Stimulated activated naive CD8-positive, alpha-beta T cell treated with anti-CD3 and anti-CD28 coated beads, Interleukin-15, Interleukin-2, amounts not matched to agents 100 U/mL and 50 U/mL, for 24 hours (primary cell): ENCODE results near the gene IL36A.

Experiments used
- ATAC-seq: fragments of 150-1000 bp; cut with Tn5 transposase; one replicate; pipeline ENCODE4 v1.10.0; 2021
- DNase-seq: peaks from one replicate; pipeline ENCODE4 v3.0.0; 2021

Gene IL36A, protein sequence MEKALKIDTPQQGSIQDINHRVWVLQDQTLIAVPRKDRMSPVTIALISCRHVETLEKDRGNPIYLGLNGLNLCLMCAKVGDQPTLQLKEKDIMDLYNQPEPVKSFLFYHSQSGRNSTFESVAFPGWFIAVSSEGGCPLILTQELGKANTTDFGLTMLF

DNA sequence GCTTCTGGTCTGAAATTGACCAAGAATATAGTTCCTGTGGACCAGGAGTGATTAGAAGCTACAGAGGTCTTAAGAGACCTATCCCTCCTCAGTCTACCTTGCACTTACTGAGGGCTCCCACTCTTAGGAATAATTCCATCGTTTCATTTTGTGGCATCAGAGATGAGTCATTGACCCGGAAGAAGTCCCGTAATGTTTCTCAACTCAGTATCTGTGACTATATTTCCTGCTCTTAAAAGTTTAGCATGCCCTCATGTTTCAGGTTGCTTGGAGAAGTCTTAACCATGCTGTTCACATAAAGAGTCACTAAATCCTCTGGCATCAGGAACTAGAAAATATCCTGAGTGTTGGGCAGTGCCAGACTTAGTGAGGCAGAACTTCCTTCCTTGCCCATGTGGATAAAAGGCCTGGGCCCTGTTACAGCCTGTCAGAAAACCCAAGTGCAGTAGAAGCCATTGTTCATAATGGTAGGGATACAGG is at the start of gene IL36A:
Gene IL36A (plus strand): TSS at position 430 of the 480 bp plus-strand sequence. CDS start 413 bp downstream, outside the sequence.
- ATAC-seq (no peak), DNase-seq (no peak)

DNA sequence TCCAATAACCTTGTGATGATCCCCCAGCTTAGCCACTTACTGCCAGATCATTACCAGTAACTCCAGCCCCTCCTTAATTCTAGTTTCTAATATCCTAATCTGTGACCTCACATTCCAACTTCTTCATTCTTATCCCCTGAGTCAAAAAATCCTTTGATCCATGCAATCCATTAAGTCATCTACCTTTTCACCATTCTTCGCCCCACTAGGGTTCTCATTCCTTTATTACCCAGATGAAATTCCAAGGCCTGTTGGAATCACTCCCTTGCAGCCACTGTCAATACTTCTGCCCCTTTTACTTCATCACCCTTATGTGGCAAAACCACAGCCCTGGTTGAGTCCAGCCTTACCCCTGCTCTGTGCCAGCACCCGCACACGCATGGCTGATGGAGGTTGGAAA is 47.7 kb upstream of the IL36A start:
- ATAC-seq (no peak), DNase-seq (no peak)

DNA sequence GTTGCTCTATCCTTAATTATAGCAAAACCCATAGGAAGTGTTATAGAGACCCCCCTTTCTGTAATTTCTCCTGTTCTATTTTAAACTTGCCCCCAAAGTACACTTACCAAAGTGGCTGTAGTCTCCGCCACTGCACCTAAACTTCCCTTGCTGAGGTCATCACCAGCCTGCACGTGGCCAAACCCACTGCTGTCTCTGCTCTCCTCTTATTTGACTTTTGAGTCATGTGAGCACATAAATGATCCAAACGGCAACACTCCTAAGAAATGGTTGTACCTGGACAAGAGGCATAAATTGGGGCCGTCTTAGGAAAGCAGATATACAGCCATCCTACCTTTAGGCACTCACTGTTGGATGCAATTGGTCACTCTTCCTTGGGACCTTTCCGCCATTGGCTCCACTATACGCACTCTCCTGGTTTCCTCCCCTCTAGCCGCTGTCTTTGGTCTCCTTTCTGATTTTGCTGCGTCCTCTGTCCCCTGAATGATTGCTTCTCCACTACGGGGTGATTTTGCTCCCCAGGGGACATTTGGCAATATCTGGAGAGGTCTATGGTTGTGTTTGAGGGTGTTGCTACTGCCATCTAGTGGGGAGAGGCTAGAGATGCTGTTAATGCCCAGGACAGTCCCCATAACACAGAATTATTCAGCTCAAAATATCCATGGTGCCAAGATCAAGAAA is 46.7 kb upstream of the IL36A start:
- DNase-seq, result peak; percentile 22
- peak; percentile 75 for ATAC-seq

DNA sequence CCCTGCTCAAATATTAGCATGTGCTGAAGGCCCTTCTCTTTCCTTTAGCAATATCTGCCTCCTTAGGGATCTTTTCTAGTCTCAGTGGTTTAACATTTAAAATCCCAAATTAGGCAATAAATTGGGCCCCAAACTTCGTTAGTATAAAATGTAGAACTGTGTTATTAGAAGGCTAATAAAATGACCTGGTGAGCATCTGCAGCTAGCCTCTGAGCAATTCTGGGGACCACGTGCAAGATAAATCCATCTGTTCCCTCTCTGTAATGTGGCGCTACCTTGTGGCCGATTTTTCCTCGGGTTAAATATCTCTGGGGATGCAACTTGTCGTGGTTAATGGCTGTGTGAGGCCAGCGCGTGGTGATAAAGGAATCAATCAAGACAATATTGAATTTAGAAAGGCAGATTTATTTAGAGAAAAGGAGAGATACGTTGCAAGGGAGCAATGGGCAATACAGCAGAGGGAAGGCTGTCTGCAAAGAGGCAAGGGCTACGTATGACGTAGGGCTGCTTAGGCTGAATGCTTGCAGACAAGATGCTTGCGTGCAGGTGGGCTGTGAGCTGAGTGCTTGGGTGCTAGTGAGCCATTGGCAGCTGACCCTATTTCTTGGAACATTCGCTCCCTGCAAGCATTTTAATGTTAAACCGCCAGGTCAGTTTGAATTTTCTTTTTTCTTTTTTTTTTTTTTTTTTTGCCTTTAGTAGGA is 46.0 kb upstream of the IL36A start:
- DNase-seq, result no peak
- ATAC-seq, result no peak

DNA sequence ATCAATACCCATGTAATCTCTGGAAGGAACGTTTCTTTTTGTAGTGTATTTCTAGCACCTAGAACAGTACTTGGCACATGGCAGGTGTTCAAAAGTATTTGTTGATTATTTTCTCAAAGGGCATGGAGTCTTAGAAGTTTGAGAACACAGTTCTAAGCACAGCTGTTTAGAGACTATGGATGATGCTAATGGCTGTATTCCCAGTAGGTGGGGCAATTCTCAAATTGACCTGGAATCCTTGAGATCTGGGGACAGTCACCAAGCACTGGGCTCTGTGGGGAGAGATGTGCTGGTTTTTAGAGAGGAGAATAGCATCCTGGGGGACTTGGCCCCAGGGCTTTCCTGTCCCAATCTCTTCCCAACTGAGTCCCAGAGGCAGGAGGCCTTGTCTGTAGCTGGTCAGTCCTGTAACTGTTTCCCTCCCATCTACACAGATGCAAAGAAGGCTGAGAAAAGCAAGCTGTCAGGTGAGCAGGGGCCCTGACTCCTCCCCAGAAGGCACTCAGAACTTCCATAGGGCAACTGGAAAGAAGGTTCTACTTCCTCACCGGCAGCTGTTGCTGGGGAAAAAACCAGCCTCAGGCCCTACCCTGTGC is 44.9 kb upstream of the IL36A start:
- ATAC-seq (no peak), DNase-seq (no peak)

DNA sequence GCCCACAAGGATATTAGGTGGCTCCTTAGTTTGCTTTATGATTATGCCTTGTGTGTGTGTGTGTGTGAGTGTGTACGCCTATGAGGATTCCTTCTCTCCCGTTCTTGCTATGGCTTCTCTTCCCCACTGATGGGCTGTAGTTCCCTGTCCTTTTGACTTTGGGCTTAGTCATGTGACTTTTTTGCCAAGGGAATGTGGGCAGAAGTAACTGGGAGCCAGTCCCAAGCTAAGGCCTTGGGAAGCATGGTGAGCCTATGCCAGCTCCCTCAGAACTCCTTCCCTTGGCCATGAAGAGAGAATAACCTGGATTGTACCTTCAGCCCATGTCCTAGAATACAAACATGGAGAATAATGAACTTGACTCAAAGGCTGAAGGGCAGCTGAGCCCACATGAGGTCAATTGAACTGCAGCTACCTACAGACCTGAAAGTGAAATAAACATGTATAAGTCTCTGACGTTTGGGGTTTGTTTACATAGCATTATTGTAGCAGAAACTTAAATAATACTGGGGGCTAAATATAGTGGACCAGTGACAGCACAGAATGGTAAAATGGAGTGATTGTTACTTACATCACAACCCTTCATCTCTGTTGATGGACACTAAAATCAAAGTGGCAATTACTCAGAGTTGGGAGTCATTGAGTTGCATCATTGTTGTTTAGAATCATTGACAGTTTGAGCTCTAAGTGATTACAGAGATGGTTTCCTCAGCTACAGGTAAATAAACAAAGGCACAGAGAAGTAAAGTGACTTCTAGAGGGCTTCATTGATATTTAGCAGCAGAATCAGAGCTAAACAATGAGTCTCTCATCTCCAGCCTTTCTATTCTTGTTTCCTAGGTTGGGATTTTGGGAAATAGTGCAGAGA is 42.7 kb upstream of the IL36A start:
- no peak for ATAC-seq
- DNase-seq, result no peak

DNA sequence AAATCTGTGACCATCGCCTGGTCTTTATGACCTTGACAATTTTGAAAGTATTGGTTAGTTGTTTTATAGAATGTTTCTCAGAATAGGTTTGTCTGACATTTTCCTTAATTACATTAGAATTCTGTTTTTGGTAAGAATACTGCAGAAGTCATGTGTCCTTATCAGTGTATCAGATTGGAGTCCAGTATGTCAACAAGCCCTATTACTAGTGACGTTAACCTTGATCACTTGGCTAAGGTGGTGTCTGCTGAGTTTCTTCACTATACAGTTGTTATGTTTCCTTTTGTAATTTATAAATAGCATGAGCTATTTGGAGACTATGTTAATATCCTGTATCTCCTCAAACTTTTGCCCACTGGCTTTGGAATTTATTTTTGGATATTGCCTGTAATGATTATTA is 38.2 kb upstream of the IL36A start:
- ATAC-seq, result no peak
- DNase-seq, result no peak

DNA sequence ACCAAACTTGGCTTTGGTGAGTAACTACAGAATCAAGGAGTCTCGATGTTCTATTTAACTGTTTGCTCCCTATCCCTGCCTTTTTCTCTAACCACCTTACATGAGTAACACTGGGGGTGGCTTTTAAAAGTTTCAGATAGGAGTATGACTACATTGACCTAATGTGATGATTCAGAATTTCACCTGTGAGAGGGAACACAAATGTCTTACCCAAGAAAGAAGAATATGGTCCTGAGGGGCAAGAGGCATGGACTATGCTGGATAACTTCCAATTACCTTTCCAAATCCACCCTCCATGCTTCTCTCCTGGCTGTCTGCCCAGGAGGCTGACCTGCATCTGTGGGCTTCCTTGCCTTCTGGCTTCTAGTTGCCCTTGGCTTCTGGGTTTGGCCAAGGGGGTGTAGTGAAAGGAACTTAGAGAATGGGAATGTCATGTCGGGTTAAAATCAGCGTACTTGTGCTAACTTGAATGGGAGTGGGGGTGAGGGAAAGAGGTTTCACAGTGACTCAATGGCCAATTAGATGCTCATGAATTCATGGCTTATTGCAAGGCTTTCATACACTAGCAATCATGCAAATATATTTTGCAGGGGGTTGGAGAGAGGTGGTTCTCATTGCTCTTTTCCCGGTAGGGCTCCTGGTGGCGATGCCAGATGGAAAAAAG is 32.7 kb upstream of the IL36A start:
- no peak for DNase-seq
- peak; percentile 87 for ATAC-seq

DNA sequence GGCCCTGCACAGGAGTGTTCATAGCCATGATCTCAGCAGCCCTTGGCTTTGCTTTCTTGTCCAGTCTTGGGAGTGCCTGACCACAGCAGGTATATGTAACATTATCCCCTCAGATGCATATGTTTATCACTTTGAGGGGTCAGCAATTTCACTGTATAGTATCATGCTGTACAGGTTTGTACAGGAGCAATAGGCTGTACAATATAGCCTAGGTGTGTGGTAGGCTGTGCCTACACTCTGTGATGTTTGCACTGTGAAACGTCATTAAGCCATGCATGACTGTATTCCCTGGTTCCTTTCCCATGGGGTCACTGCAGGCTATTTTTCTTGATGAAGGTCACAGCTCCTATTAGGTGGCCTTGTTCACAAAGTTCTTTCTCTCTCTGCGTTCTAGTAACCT is 32.1 kb upstream of the IL36A start:
- no peak for ATAC-seq
- no peak for DNase-seq

DNA sequence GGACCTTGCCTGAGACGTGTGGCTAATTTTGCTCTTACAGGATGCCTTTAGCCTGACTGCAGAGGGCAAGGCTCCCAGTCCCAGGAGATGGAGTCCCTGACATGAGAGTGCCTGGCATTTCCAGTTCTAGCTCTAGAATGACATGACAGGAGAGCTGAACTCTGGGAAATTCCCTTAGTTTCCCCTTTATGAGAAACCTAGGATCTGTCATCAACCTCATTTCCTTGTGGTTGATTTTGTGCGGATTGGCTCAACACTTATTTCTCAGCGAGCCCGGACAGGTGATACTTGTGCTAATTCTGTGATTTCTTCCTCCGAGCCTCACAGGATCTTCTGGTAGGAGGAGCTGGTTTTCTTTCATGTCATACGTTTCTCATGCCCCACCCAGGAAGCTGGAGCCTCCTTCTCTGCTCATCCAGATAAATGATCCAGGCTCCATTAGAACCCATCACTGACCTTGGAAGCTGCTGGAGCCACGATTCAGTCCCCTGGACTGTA is 27.7 kb upstream of the IL36A start, which contains the start of gene IL36G:
Gene IL36G (plus strand): TSS at position 448 of the 498 bp plus-strand sequence. CDS start 633 bp downstream, outside the sequence.
- DNase-seq (no peak), ATAC-seq (no peak)

DNA sequence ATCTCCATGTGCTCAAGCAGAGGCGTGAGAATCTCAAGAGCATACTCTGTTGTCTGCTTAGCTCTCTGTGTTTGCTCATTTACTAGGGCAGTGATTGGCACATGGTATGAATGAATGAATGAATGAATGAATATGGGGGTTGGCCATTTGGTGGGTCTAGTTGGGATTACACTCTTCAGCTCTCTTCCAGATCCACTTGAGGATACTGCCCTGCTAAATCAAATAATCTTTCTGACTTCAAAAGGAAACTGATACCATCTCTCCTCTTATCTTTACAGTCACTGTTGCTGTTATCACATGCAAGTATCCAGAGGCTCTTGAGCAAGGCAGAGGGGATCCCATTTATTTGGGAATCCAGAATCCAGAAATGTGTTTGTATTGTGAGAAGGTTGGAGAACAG is 25.5 kb upstream of the IL36A start:
- DNase-seq (no peak), ATAC-seq (no peak)

DNA sequence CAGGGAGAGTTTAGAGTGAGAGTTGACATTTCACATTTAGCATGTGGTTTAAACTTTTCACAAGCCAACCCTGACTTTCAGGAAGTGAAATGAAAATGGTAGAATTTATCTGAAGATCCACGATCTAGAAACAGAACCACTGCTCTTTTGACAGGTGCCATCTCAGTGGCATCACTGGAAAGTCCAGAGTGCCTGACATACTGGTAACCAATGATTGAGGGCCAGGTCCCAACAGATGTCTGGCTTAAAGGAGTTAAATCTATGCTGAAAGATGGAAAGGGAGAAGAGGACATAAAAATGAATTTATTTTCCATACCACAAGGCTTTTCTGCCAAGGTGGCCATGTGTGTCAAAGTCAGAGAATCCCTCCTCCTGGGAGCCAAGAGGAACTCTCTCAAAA is 24.7 kb upstream of the IL36A start:
- DNase-seq (no peak), ATAC-seq (no peak)

DNA sequence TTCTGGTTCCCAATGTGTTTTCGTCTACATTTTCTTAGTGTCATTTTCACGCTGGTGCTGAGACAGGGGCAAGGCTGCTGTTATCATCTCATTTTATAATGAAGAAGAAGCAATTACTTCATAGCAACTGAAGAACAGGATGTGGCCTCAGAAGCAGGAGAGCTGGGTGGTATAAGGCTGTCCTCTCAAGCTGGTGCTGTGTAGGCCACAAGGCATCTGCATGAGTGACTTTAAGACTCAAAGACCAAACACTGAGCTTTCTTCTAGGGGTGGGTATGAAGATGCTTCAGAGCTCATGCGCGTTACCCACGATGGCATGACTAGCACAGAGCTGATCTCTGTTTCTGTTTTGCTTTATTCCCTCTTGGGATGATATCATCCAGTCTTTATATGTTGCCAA is 20.2 kb upstream of the IL36A start:
- DNase-seq, result peak; percentile 14
- peak; percentile 86 for ATAC-seq

DNA sequence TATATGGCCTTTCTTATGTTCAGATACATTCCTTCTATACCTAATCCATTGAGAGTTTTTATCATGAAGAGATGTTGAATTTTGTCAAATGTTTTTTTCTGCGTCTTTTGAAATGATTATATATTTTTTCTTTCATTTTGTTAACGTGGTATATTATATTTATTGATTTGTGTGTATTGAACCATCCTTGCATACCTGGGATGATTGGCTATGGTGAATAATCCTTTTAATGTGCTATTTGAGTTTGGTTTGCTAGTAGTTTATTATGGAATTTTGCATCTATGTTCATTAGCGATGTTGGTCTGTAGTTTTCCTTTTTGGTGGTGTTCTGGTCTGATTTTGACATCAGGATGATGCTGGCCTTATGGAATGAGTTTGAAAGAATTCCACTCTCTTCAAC is 15.6 kb upstream of the IL36A start:
- ATAC-seq, result no peak
- DNase-seq, result no peak

DNA sequence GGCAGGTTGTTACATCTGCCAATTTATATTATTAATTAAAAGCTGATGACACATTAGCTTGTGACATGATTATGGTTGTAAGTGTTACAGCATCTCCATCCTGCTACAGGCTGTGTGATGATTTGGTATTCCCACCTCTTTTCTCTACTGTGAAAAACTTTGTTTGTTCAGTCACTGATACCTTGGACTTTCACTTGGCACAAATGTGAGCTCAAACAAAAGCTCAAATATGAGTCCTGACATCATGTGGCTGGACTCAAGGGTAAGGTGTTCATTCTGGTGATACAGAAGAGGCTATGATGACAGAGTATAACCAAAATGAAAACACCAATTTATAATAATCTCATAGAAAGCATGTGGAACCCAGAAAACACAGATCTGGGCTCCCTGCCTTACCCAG is 11.4 kb upstream of the IL36A start:
- DNase-seq (no peak), ATAC-seq (no peak)

DNA sequence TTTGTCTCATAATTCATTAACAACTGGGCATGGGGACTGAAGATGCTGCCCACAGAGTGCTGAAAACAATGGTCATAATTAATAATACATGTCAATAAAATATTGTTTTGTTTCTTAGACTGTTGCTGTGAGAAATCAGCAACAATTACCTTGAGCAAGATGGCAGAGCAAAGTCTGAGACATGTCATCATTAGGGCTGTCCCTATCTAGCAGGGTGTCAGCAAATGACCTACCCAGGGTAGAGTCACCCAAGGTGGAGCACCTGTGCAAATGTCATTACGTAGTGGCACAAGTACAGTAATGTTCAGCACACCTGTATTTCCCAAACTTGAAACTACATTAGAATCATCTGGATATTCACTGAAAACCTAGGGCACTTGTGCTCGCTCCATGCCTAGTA is 10.6 kb upstream of the IL36A start:
- DNase-seq, result no peak
- no peak for ATAC-seq

DNA sequence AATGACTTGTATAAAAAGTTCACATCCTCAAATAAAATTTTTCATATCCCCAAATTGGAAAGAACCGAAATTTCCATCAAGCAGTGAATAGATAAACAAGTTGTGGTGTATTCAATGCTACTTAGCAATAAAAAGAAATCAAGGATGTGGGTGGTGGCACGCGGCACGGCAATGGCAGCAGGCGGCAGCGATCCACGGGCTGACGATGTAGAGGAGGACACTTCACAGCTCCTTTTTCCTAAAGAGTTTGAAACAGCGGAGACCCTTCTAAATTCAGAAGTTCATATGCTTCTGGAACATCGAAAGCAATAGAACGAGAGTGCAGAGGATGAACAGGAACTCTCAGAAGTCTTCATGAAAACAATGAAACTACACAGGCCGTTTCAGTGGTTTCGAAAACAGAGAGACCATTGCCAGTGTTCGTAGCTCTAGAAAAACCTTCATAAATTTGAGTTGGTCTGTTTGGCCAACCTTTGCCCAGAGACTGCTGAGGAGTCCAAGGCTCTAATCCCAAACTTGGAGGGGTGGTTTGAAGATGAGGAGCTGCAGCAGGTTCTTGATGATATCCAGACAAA is 9.8 kb upstream of the IL36A start:
- DNase-seq (no peak), ATAC-seq (peak; percentile 26)

DNA sequence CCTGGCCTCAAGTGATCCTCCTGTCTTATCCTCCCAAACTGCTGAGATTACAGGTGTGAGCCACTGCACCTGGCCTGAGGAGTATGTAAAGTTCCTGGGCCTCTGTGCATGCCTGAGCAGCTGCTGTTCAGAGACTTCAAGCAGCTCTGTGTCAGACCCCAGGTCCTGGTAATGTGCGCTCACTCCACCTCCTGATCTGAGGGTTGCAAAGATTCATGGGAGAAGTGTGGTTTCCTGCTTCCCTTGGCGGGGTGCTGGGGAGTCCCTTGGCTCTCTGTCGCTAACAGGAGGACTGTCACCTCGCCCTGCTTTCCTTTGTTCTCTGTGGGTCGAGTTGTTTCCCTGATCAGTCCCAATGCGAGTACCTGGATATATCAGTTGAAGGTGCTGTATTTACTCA is 8.6 kb upstream of the IL36A start:
- ATAC-seq (peak; percentile 94), DNase-seq (peak; percentile 60)

DNA sequence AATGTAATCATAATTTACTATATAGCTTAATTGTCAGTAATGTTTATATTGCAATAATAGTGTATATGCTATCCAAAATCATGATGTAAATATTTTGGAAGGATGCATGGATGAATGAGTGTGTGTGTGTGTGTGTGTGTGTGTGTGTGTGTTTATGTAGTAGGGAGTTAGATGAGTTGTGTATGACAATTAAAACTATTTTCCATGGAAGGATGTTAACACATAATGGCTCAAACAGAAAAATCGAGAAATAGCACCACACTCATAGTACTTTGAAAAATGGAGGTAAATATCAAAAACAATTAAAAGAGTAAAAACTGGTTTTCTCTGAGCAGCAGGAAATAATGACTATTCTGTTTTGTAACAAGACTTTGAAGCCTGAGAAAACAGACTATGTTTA is 8.1 kb upstream of the IL36A start:
- DNase-seq (no peak), ATAC-seq (no peak)

DNA sequence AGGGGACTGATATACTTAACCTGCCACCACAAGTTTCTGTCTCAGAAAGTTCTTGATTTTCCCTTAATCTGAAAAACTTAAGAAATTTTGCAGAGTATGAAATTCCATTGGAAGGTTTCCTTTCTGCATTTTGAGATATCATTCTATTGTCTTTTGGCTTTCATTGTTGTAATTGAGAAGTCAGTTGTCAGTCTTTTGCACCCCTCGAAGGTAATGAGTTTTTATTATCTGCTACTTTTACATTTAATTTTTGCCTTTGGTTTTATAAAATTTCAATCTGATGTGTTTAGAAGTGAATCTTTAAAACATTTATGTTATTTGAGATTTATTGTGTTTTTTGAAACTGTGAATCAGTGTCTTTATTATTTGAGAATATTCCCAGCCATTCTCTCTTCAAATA is 4.8 kb upstream of the IL36A start:
- ATAC-seq, result no peak
- no peak for DNase-seq

DNA sequence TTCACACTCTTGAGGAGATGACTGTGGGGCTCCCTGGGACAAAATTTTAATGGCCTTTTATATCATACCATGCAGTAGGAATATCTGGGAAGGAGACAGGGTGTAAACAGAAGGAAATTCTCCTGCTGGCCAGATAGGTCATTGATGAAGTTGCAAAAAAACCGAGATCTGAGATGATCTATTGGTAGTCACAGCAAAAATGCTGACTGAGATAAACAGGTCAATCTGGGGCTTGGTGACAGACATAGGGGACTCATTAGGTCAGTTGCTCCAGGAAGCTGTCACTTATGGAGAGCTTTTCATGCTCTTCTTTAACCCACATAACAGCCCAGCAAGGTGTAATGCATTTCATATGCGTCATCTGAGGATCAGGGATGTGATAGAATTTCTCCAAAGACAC is 2.6 kb upstream of the IL36A start:
- DNase-seq, result no peak

More for the DNA sequence above, 2.6 kb upstream of the IL36A start:
- no peak for ATAC-seq
